WI38 (cell line): ENCODE measurements around the gene IL12A.

Experiments used
- H3K4me3 ChIP-seq: 2 replicates; pipeline ENCODE4 v1.5.1; 2011; ENCODE audit warnings: low read depth, mild to moderate bottlenecking, control low read depth, low read length
- CTCF ChIP-seq: IDR thresholded peaks from 2 replicates; pipeline ENCODE4 v1.5.1; 2012; ENCODE audit warnings: low read depth, mild to moderate bottlenecking, control low read depth, low read length

Gene IL12A

DNA sequence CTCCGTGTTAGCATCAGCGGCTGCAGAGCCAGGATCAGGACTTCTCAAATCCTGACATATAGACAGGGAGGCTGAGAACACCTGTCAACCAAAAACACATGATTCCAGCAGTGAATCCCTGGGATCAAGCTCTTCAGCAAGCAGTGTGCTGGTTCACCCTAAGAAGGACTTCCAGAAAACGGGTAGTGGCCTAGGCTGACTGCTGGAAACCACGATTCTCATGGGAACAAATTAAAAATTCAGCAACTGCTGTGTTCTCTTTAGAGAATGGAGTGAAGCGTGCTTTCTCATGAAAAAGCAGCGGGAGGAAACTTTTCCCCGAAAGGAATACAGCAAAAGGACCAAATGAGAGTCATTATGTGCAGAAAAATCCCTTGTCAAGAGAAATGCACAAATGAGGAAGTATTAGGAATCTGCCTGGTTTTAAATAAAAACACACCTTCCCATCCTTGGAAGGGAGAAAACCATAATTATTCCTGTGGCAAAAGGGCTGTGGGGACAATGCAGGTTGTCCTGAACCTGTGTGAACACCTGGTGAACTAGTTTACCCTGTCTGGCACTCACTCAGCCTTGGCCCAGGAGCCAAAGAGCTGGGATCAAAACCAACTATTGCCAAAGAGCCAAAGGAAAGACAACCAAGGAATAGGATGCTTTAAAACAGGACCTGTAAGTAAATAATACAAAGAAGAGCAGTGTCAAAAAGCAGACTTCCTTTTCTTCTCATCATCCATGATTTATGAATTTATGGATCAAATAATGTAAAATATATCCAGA, 13.4 kb downstream of the IL12A start:
- no peak overlapping the region for H3K4me3 ChIP-seq
- TF ChIP-seq CTCF: no peak

DNA sequence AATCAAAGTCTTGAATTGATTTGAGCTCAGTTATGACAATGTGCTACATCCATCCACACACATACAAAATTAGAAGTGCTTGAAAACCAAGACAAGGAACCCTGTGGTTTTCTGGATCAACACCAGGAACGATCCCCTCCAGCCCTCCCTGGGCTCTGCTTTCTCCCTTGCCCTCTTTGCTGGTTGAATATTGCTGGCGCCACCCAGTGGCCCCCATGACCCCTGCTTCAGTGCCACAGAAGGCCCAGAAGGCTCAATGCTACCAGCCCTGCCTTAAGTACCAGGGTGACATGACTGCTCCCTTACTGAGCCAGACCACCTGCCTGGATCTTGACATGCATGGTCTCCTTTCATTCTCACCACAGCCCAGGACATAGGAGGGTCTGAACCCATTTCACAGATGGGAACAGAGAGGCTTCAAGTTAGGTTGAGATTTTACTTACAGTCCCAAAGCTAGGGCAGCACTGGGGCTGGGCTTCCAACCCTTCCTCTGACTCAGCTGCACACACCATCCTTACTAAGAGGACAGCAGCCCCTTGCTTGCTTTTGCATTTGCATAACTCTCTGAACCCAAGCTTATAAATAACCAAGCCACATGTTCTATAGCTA, 15.0 kb downstream of the IL12A start:
- peak; percentile 50 for TF ChIP-seq CTCF
- no peak overlapping the region for H3K4me3 ChIP-seq

- H3K4me3 ChIP-seq: no peak overlapping the region
- TF ChIP-seq CTCF: no peak
Measured at GRCh38 chr3:160005004-160005403, 16.4 kb downstream of the IL12A start.

GRCh38 chr3:160006282-160007163, 17.9 kb downstream of the IL12A start:
- H3K4me3 ChIP-seq: no peak overlapping the region
- TF ChIP-seq CTCF: peak; percentile 89

GRCh38 chr3:160008961-160009360, 20.3 kb downstream of the IL12A start:
- TF ChIP-seq CTCF: no peak
- H3K4me3 ChIP-seq: no peak overlapping the region

DNA sequence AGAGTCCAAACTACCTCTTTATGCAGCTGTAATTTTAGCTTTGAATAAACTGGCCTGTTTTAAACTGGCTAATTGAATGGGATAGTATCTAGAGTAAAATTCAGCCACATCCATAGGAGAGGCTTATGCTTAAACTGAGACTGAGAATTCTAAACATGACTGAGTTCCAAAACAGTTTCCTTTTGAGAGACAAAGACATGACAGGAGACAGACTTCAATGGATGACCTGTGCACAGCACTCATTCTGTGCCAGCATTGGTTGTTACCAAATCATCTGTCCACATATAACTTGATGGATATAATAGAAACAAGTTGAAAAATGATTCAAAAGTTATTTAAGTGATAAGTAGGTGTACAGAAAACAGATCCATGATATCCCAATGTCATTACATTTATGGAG, 20.9 kb downstream of the IL12A start:
- TF ChIP-seq CTCF: no peak
- H3K4me3 ChIP-seq: no peak overlapping the region
